HEK293 (cell line): Measurements from ENCODE around the gene FYB2.

Experiments used
- CTCF ChIA-PET: fragments of 350-600 bp; formaldehyde crosslinking; extraction: SDS; loops from one replicate; lab custom pipeline; 2021; ENCODE audit warnings: antibody characterized with exemption; lab: Yijun Ruan, JAX
- POLR2A ChIA-PET: fragments of 300-600 bp; formaldehyde crosslinking; extraction: SDS; loops from one replicate; lab custom pipeline; 2020; ENCODE audit warnings: antibody characterized with exemption, inconsistent platforms; lab: Yijun Ruan, JAX
- H3K27ac ChIP-seq: fragments of 200-500 bp; sonication (Bioruptor generic); 2 replicates; pipeline ENCODE4 v1.5.1; 2014; ENCODE audit warnings: low read depth, low read length, control low read depth, inconsistent platforms; ENCODE audit errors: extremely low read depth
- H3K36me3 ChIP-seq, 2 experiments: fragments of 200-500 bp in 1 of 2; sonication (Bioruptor generic) in 1 of 2; 1 replicate in 1 of 2; 2 replicates in 1 of 2; pipeline ENCODE4 v1.5.1; 2014 to 2017; ENCODE audit warnings: inconsistent platforms in 2 of 2, low read length in 2 of 2; ENCODE audit not compliant: control insufficient read depth in 2 of 2, insufficient read depth in 1 of 2
- H3K4me1 ChIP-seq: fragments of 200-500 bp; sonication (Bioruptor generic); 2 replicates; pipeline ENCODE4 v1.5.1; 2014; ENCODE audit warnings: mild to moderate bottlenecking, low read length, inconsistent platforms; ENCODE audit not compliant: control insufficient read depth, insufficient read depth
- H3K4me3 ChIP-seq: 2 replicates; pipeline ENCODE4 v1.5.1; 2011; ENCODE audit warnings: low read depth, mild to moderate bottlenecking, control low read depth, low read length, moderate library complexity
- H3K9me3 ChIP-seq: fragments of 200-500 bp; sonication (Bioruptor generic); 2 replicates; pipeline ENCODE4 v1.5.1; 2014; ENCODE audit warnings: low read depth, low read length, inconsistent platforms; ENCODE audit not compliant: control insufficient read depth, insufficient read depth
- GLI2 ChIP-seq: fragments of 450-650 bp; formaldehyde crosslinking; IDR thresholded peaks from 2 replicates; pipeline ENCODE4; 2017; ENCODE audit warnings: missing biosample characterization, missing genetic modification characterization, low read depth, borderline replicate concordance
- GLIS2 ChIP-seq: fragments of 450-650 bp; formaldehyde crosslinking; IDR thresholded peaks from 2 replicates; pipeline ENCODE4 v1.5.1; 2016; ENCODE audit warnings: missing biosample characterization, missing genetic modification characterization
- PATZ1 ChIP-seq: fragments of 450-650 bp; formaldehyde crosslinking; IDR thresholded peaks from 2 replicates; pipeline ENCODE4 v1.5.1; 2016; ENCODE audit warnings: missing biosample characterization, missing genetic modification characterization
- YY1 ChIP-seq: fragments of 450-650 bp; formaldehyde crosslinking; IDR thresholded peaks from 2 replicates; pipeline ENCODE4 v1.5.1; 2018; ENCODE audit warnings: missing biosample characterization, missing genetic modification characterization
- ZBTB17 ChIP-seq: fragments of 450-650 bp; formaldehyde crosslinking; IDR thresholded peaks from 2 replicates; pipeline ENCODE4 v1.5.1; 2016; ENCODE audit warnings: missing biosample characterization, missing genetic modification characterization
- ZBTB48 ChIP-seq: fragments of 450-650 bp; formaldehyde crosslinking; IDR thresholded peaks from 2 replicates; pipeline ENCODE4 v1.5.1; 2016; ENCODE audit warnings: missing biosample characterization, missing genetic modification characterization
- ZNF140 ChIP-seq: fragments of 450-650 bp; formaldehyde crosslinking; IDR thresholded peaks from 2 replicates; pipeline ENCODE4 v1.5.1; 2016; ENCODE audit warnings: missing biosample characterization, missing genetic modification characterization
- ZNF184 ChIP-seq: fragments of 450-650 bp; IDR thresholded peaks from 2 replicates; pipeline ENCODE4 v1.5.1; 2018; ENCODE audit warnings: missing biosample characterization, mild to moderate bottlenecking, missing genetic modification characterization
- ZNF221 ChIP-seq: fragments of 450-650 bp; formaldehyde crosslinking; IDR thresholded peaks from 2 replicates; pipeline ENCODE4 v1.5.1; 2017; ENCODE audit warnings: missing biosample characterization, missing genetic modification characterization, borderline replicate concordance
- ZNF302 ChIP-seq: fragments of 450-650 bp; formaldehyde crosslinking; IDR thresholded peaks from 2 replicates; pipeline ENCODE4 v1.5.1; 2016; ENCODE audit warnings: missing biosample characterization, missing genetic modification characterization, low read depth
- ZNF391 ChIP-seq: fragments of 450-650 bp; formaldehyde crosslinking; IDR thresholded peaks from 2 replicates; pipeline ENCODE4 v1.5.1; 2016; ENCODE audit warnings: low read depth, missing biosample characterization, missing genetic modification characterization, borderline replicate concordance
- ZNF394 ChIP-seq: fragments of 450-650 bp; formaldehyde crosslinking; IDR thresholded peaks from 2 replicates; pipeline ENCODE4 v1.5.1; 2016; ENCODE audit warnings: missing biosample characterization, missing genetic modification characterization, mild to moderate bottlenecking, moderate library complexity, borderline replicate concordance
- ZNF513 ChIP-seq: fragments of 450-650 bp; IDR thresholded peaks from 2 replicates; pipeline ENCODE4 v1.5.1; 2018; ENCODE audit warnings: missing biosample characterization, missing genetic modification characterization
- ZNF585B ChIP-seq: fragments of 450-650 bp; formaldehyde crosslinking; IDR thresholded peaks from 2 replicates; pipeline ENCODE4 v1.5.1; 2016; ENCODE audit warnings: missing biosample characterization, missing genetic modification characterization
- ZNF600 ChIP-seq: fragments of 450-650 bp; formaldehyde crosslinking; IDR thresholded peaks from 2 replicates; pipeline ENCODE4 v1.5.1; 2016; ENCODE audit warnings: missing biosample characterization, missing genetic modification characterization
- ZNF701 ChIP-seq: fragments of 450-650 bp; formaldehyde crosslinking; IDR thresholded peaks from 2 replicates; pipeline ENCODE4 v1.5.1; 2016; ENCODE audit warnings: missing biosample characterization, missing genetic modification characterization
- ZNF704 ChIP-seq: fragments of 450-650 bp; formaldehyde crosslinking; IDR thresholded peaks from 2 replicates; pipeline ENCODE4 v1.5.1; 2016; ENCODE audit warnings: missing biosample characterization, missing genetic modification characterization
- ZNF76 ChIP-seq: fragments of 450-650 bp; formaldehyde crosslinking; IDR thresholded peaks from 2 replicates; pipeline ENCODE4; 2016; ENCODE audit warnings: low read depth, missing biosample characterization, missing genetic modification characterization, borderline replicate concordance
- ZNF785 ChIP-seq: fragments of 450-650 bp; formaldehyde crosslinking; IDR thresholded peaks from 2 replicates; pipeline ENCODE4 v1.5.1; 2016; ENCODE audit warnings: missing biosample characterization, missing genetic modification characterization
- ZNF830 ChIP-seq: fragments of 450-650 bp; IDR thresholded peaks from 2 replicates; pipeline ENCODE4 v1.5.0; 2018; ENCODE audit warnings: missing biosample characterization, missing genetic modification characterization, low read depth, mild to moderate bottlenecking, moderate library complexity
- TF ChIP-seq, protein P1 (sequence below): fragments of 450-650 bp; formaldehyde crosslinking; IDR thresholded peaks from 2 replicates; pipeline ENCODE4 v1.5.1; 2016; ENCODE audit warnings: missing biosample characterization, missing genetic modification characterization

The FYB2 gene

GRCh38 chr1:56856186-56856585 lies 37.0 kb upstream of the FYB2 start:
- no peaks in the 10 kb centered on the region for H3K4me1 ChIP-seq
- TF ChIP-seq ZNF394 (tag by site-specific recombination) (no peak), ZNF76 (tag by site-specific recombination) (no peak)
- TF ChIP-seq, all 188 proteins: peak for 0
- no peaks in the 10 kb centered on the region for H3K9me3 ChIP-seq
- H3K4me3 ChIP-seq, result no peak overlapping the region
- H3K36me3 ChIP-seq, result no peaks in the 10 kb centered on the region
- POLR2A ChIA-PET, result no interaction called here
- no peak overlapping the region for H3K27ac ChIP-seq
- CTCF ChIA-PET, result interaction anchor here (0.6 kb wide), 2 partner anchors 1298 to 1507 kb away, joined by 3 read pairs; no protein-coding TSS in a partner anchor

DNA sequence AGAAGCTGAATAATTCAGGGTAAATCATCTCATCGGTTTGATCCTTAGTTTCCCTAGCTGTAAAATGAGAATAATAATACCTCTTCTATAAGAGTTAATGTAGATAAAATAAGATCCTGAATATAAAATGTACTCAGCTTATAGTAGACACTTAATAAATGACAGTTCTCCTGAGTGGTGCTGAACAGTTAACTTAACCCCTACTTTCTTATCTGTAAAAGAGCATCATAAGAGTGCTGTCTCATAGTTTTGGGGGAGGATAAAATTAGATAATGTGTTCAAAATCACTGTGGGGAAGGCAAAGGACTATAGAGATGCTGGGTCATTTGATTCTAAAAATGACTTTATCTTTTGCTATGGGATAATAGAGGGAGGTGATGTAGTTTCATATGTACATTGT lies 36.0 kb upstream of the FYB2 start:
- Histone ChIP-seq H3K27ac (no peak overlapping the region), H3K4me3 (no peak overlapping the region), H3K4me1 (no peaks in the 10 kb centered on the region), H3K9me3 (no peaks in the 10 kb centered on the region), H3K36me3 (no peaks in the 10 kb centered on the region)
- CTCF ChIA-PET, result interaction anchor here (1.1 kb wide), 1 partner anchor 16 kb away, joined by 4 read pairs; no protein-coding TSS in a partner anchor
- TF ChIP-seq YY1 (no peak), ZBTB17 (no peak), ZNF184 (tag by site-specific recombination) (no peak), ZBTB48 (no peak), ZNF600 (tag by site-specific recombination) (no peak), ZNF302 (tag by site-specific recombination) (no peak)
- POLR2A ChIA-PET, result no interaction called here

DNA sequence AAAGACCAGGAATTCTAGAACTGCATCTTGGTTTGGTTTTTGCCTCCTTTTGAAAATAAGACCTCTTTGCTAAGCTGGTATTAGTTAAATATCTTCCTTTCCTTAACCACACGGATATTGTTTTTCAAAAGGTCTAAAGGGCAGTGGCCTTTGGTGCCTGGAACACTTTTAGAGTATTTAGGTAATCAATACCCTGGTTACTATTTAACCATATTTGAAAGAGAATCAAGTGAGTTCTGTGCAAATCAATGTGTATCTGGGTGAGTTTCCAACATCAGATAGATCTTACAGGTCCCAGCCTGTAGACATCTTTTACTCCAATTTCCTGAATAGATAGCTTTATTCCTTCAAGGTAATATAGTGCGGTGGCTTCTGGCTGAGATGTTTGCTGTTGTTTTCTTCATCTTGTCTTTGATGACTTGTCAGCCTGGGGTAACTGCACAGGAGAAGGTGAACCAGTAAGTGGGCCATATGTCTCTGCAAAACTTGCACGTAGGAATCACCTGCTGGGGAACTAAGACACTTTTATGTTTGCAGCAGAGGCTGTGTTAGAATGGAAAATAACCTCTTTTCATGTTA lies 35.4 kb upstream of the FYB2 start, which contains the start of gene C8A:
C8A (plus strand) TSS at position 277 of the 579 bp plus-strand sequence; CDS start at position 382, 105 bp downstream.
- Histone ChIP-seq H3K27ac (no peak within 1 kb of the TSS), H3K4me3 (no peak within 1 kb of the TSS), H3K4me1 (no peaks in the 10 kb centered on the region), H3K9me3 (no peaks in the 10 kb centered on the region)
- POLR2A ChIA-PET, result no interaction called here
- TF ChIP-seq ZNF391 (tag by site-specific recombination) (no peak), ZNF701 (tag by site-specific recombination) (no peak), ZNF704 (no peak), GLIS2 (tag by site-specific recombination) (no peak), ZNF585B (tag by site-specific recombination) (no peak)
- TF ChIP-seq, all 188 proteins: peak for 0
- CTCF ChIA-PET, result interaction anchor here (1.1 kb wide), 1 partner anchor 15 kb away, joined by 4 read pairs; no protein-coding TSS in a partner anchor
- H3K36me3 ChIP-seq, result no peaks in the 10 kb centered on the region

DNA sequence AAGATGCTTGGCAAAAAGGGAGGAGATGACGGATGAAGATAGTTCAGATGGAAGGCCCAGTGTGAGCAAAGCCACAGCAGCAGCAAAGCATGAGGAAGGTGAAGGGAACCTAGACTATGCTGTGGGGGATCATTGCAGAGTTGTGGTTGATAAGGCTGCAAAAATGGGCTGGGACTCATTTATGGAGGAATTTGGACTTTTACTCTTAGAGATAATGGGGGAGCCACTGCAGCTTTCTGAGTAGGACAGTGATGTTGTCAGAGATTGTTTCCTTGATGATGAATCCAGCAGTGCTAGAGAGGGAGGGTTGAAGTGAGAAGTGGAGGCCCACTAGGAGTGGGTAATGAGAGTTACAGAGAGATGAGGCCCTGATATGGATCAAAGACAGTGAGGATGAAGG lies 33.3 kb upstream of the FYB2 start:
- Histone ChIP-seq H3K36me3 (no peaks in the 10 kb centered on the region), H3K9me3 (no peaks in the 10 kb centered on the region), H3K27ac (no peak overlapping the region), H3K4me3 (no peak overlapping the region), H3K4me1 (no peaks in the 10 kb centered on the region)
- CTCF ChIA-PET, result no interaction called here
- POLR2A ChIA-PET, result no interaction called here
- TF ChIP-seq, protein P1, sequence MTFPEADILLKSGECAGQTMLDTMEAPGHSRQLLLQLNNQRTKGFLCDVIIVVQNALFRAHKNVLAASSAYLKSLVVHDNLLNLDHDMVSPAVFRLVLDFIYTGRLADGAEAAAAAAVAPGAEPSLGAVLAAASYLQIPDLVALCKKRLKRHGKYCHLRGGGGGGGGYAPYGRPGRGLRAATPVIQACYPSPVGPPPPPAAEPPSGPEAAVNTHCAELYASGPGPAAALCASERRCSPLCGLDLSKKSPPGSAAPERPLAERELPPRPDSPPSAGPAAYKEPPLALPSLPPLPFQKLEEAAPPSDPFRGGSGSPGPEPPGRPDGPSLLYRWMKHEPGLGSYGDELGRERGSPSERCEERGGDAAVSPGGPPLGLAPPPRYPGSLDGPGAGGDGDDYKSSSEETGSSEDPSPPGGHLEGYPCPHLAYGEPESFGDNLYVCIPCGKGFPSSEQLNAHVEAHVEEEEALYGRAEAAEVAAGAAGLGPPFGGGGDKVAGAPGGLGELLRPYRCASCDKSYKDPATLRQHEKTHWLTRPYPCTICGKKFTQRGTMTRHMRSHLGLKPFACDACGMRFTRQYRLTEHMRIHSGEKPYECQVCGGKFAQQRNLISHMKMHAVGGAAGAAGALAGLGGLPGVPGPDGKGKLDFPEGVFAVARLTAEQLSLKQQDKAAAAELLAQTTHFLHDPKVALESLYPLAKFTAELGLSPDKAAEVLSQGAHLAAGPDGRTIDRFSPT (tag by site-specific recombination), result no peak
- TF ChIP-seq ZNF785 (tag by site-specific recombination) (no peak), ZNF830 (no peak), GLI2 (no peak), ZNF221 (tag by site-specific recombination) (no peak), ZNF140 (tag by site-specific recombination) (no peak), ZNF513 (no peak), PATZ1 (tag by site-specific recombination) (no peak)
